ENCODE results near the gene KLHL29.
A peak's percentile ranks its signal among the peaks of the same experiment; 100 is the strongest.

The KLHL29 gene

DNA sequence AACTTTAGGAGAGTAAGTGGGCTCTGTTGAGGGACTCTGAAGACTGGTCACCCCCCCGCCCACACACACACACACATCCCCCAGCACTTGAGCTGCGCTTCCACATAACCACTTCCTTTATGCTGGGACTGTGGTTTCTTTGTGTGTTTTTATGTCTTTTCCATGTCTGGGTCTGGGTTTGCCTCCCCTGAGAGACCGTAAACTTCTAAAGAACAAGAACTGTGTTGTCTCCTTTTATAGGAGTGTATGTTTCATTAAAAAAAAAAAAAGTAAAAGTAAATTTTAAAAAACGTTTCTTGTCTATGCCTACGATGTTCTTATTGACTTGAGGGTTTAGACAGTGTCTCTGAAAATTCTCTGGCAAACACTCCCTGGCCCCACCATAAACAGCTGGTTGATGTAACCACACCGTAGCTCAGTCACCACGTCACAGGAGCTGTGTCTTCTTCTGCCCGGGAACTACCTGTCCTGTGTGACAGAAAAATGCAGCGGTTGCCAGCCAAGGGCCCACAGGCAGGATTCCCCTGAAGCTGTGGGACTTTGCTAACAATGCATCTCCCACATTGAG, 68.0 kb downstream of the KLHL29 start:
- DNase-seq, result peak; percentile 21

- DNase-seq, result no peak
These were observed 68.5 kb downstream of the KLHL29 start for GRCh38 chr2:23453432-23453831.

GRCh38 chr2:23453836-23454460, 69.0 kb downstream of the KLHL29 start:
- no peak for DNase-seq

DNA sequence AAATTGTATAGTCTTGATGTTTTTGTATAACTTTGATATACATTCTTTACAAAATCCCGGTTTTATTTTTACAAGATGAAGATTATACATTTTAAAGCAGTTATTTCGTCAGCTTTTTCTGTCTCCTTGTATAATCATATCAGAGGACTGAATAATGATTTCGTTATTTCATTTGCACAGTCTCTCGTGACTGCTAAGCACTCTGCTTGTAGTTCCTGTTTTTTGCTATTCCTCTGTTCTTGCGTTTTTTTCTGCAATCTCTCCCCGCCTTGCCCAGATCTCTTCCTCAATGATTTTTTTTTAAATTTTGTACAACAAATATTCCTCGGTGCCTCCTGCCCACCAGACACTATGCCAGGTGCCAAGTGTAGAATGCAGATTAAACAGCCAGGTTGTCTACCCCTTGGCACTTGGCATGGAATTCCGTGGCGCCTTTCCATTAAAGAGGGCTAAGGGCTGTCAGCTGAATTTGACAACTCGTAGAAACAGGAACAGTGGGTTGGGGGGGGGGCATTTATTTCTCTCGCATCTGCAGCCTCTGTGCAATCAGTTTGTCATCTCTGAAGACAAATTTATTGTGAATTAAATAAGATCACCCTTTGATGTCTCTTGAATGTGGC, 69.6 kb downstream of the KLHL29 start:
- no peak for DNase-seq

DNA sequence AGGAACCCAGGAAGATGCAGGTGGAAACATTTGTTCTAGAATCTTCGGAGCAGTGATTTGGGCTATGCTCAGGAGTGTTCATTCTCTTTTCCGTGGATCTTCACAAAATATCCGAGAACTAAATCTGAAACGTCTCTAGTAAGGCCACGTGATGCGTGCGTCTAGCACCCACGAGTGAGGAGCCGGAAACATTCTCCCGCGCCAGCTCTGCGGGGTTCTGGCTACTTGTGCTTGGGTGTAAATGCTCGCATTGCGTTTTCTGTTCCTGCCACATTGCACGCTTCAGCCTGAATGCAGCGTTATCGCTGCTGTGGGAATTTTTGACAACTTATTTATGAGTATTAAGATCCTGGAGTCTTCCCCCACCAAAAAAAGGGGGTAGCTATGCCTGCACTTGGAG, 71.4 kb downstream of the KLHL29 start:
- no peak for DNase-seq

DNA sequence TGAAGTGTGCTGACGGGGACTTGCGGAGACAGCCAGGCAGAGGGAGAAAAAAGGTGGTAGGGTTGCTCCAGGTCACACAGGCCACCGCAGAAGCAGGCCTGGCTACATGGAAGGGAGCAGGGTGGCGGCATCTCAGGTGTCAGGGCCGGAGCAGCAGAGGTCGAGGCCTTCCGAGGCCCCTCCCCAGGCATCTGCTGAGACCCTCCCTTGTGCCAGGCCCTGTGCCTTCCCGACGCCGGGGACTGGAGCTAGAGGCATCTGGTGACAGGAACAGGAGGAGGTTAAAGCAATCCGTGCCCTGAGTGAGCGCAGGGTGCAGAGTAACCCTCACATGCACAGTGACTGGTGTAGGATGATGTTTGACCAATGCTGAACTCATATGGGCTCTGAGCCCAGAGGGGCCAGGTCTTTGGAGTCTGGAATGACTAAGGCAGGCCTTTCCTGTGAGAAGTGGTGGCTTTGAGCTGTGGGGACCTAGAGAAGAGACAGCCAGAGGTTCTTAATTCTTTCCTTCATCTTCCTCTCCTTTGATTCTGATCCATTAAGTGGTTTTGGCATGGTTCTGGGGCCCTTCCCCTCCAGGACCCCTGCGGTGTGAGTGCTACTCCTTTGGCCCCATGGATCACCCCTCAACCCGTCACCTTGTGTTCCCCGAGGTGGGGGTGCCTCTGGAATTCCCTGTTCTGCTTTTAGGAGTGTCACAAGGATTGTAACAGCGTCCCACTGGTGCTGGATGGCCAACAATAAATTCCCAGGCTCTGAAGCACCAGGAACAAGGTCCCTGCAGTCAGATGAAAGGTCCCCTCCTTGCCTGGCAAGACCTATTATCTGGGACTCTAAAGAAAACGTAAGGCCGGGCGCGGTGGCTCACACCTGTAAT, 72.1 kb downstream of the KLHL29 start:
- no peak for DNase-seq

DNA sequence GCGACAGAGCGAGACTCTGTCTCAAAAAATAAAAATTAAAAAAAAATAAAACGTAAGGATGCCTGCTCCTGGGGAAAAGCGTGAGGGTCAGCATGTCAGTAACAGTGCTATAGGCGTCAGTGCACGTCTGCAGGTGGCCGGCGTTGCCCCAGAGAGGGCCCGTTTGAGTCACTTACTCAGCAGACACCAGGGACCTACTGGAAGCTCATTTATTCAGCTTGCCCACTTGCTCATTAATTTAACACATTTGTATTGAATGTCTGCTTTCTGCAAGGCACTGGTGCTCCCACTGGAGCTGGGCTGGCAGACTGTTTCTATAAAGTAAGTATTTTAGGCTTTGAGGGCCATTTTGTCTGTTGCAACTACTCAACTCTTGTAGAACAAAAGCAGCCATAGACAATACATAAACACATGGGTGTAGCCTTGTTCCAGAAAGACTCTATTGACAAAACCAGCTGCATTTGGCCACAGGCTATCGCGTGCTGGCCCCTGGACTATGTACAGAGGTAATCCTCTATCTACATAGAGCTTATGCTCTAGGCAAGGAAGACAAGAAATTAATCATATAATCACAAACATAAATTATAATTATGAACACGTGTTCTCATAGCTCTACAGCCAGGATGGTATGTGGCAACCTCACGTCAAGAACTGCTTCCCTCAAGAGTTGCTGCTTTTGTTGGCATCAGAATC, 73.2 kb downstream of the KLHL29 start:
- no peak for DNase-seq

- DNase-seq, result no peak
These were observed 74.1 kb downstream of the KLHL29 start for GRCh38 chr2:23459032-23459431.

- no peak for DNase-seq
These were observed 75.2 kb downstream of the KLHL29 start for GRCh38 chr2:23460228-23460627.

- DNase-seq, result no peak
These were observed 76.0 kb downstream of the KLHL29 start for GRCh38 chr2:23460993-23461392.

- no peak for DNase-seq
These were observed 79.2 kb downstream of the KLHL29 start for GRCh38 chr2:23464156-23464555.

DNA sequence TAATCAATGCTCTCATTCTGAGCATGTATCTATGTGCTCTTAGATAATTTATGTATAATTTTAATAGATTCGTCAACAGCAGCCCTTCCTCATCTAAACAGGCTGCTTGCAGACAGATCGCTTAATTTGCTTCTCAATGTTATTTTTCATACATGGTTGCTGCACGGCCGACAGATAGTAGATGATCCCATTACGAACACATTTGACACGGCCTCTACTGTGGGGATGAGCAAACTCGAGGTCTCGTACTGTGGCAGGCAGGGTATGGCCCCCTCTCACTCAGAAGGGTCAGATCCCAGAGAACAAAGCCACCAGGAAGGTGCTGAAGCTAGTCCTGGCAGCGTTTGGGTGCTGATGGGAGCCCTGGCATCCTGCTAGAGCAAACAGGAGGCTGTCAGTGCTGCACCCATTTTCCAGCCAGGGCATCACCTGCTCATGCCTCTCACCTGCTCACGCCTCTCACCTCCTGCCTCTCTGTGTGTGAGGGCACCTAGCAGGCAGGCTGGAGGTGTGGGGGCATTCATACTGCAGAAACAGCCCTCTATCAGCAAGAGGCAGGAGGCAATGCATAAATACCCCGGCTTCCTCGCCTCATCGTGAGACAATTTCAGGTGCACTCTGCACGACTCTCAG, 80.0 kb downstream of the KLHL29 start:
- DNase-seq, result no peak

GRCh38 chr2:23465936-23466335, 81.0 kb downstream of the KLHL29 start:
- no peak for DNase-seq

GRCh38 chr2:23467618-23468017, 82.6 kb downstream of the KLHL29 start:
- DNase-seq, result no peak

GRCh38 chr2:23468474-23469141, 83.6 kb downstream of the KLHL29 start:
- DNase-seq, result no peak

GRCh38 chr2:23469142-23469540, 84.2 kb downstream of the KLHL29 start:
- DNase-seq, result no peak

DNA sequence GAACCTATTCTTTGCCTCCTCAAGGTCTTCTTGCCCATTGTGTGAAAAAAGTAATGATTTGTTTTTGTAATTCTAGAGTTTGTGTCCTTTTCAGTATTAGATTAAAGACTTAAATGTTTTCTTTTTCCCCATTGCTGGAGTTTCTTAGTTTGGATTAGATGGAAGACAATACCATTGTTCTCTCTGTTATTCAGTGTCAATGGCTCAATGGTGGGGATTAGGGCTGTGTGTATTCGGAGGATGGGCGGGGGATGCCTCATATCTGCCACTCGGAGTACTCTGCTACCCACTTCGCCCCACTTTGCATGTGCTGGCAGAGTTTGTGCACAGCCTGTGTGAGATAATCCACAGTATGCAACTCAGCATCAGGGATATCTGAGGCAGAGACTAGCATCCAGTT, 90.1 kb downstream of the KLHL29 start:
- no peak for DNase-seq

GRCh38 chr2:23475473-23475872, 90.5 kb downstream of the KLHL29 start:
- DNase-seq, result no peak

GRCh38 chr2:23476786-23477185, 91.8 kb downstream of the KLHL29 start:
- DNase-seq, result no peak

DNA sequence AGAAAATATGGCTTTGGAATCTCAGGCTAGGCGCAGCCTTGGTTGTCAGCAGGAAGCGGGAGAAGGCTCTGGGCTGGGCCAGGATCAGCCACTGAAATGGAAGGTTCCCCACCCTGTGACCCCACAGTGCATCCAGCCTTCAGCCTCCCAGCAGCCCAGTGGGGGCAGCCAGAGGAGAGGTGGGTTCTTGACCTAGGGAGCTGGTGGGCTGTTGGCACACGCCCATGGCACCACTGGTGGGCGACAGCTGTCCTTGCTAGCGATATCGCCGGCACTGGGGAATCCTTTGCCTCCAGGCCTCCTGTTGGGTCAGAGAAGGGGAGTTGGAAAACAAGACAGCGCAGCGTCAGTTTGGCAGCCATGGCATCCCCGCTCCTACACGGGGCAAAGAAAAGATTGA, 92.4 kb downstream of the KLHL29 start:
- DNase-seq, result no peak

DNA sequence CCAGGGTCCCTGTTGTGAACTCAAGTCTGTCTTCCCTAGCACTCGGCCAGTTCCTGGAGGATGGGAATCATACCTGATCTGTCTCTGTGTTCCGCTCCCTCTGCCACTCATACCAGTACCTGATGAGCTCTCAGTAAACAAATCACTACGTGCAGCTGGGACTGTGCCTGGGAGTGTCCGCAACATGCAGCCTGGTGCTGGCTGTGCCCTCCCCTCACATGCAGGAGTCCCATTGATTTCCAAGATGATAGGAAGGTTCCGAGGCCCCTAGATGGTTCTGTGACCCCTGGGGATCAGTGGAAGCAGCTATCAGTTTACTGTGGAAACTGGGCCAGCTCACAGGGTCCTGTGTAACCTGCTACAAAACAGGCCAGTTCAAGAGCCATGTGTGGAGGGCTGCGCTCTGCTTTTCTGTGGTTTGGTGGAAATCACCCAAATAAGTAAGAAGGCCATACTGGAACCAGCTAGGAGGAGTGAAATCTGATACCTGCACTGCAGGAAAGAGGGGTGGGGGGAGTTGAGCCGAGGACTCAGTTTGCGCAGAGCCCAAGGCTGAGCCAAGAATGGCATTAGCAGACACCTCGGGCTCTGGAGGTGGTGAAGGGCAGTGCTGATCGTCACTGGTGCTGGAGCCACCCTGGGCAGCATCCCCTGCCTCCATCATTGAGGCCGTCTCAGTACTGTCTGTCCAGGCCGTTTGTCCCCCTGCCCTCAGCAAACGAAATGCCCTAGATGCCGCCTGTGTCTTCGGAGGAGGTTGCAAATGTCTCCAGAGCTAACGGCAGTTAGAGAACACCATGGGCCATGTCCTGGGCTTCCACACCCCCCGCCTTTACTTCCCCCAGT, 93.3 kb downstream of the KLHL29 start:
- DNase-seq, result no peak
